NCI-H526 treated with DMSO at 0.1 percent for 48 hours (cell line): ENCODE data around the gene PKD2.
"Not testable (repeated sequence)": the region's sequence is repeated elsewhere in the genome, so short reads cannot be mapped to it uniquely, and the experiment has no call there.

ENCODE experiments used
- DNase-seq: peaks from one replicate; lab custom pipeline; 2025; lab: John Stamatoyannopoulos, UW

The PKD2 gene

DNA sequence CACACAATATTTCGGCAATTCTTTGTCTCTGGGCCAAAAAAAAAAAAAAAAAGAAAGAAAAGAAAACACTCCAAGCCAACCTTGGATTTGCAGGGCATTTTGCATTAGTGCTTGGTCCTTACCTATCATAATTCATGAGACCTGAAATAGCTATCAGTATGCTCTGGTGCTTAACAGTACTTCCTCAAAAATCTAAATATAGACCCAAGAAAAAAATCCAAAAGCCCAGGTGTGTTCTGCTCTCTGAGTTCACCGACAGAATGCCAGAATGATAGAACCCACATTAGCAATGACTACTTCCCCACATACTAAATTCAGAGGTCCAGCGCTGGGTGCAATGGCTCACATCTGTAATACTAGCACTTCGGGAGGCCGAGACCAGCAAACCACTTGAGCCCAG, 108.2 kb downstream of the PKD2 start:
- no peak for DNase-seq

DNA sequence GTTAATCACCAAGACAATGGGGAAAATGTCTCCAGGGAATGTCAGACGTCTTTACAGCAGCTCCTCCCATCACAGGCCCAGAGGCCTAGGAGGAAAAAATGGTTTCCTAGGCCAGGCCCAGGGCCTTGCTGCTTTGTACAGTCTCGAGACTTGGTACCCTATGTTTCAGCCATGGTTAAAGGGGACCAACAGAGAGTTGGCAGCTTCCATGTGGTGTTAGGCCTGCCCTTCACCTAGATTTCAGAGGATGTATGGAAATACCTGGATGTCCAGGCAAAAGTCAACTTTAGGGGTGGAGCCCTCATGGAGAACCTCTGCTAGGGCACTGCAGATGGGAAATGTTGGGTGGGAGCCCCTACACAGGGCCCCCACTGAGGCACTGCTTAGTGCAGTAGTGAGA, 112.5 kb downstream of the PKD2 start:
- DNase-seq = no peak

DNA sequence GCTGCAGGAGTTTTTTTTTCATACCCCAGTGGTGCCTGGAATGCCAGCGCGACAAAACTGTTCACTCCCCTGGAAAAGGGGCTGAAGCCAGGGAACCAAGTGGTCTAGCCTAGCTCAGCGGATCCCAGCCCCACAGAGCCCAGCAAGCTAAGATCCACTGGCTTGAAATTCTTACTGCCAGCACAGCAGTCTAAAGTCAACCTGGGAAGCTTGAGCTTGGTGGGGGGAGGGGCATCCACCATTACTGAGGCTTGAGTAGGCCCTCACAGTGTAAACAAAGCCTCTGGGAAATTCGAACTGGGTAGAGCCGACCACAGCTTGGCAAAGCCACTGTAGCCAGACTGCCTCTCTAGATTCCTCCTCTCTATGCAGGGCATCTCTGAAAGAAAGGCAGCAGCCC, 114.8 kb downstream of the PKD2 start:
- not testable (repeated sequence) for DNase-seq
